Measurements from ENCODE around the gene LAMA3.

Gene LAMA3

DNA sequence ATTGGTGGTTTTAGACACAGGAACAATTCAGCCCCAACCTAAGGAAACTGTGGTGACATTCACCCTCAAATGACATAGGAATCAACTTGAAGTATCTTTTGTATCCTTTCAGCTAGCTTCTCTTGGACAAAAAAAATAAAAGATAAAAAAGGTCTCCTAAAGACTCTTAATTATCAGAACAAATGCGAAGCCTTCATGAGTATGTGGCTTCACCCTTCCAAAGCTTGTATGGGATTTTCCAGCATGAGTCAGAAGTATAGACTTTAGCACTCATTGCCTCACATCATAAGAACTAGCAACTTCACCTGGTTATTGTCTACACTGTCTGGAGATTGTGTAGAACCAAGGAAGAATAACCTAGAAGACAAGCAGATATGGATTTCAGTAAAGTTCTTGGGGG lies 135.4 kb downstream of the LAMA3 start:
- DNase-seq (ENCODE audit: low read depth) = no peak

DNA sequence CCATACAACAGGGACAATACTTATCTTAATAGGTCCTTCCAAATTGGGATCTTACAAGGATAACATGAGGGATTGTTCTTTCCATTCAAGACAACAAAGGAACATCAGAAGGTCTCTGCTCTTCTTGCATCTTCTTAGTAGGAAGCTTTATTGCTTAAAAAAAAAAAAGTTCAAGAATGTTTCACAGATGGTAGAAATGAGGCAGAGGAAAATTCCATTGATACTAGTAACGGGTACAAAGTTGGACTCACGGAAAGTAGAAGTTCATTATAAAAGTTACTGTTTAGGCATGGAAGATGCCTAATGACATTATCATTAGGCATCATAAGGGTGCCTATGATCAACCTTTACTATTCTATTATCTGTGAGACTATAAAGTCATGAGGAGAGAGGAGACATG lies 136.2 kb downstream of the LAMA3 start:
- no peak for DNase-seq (ENCODE audit: low read depth)

DNA sequence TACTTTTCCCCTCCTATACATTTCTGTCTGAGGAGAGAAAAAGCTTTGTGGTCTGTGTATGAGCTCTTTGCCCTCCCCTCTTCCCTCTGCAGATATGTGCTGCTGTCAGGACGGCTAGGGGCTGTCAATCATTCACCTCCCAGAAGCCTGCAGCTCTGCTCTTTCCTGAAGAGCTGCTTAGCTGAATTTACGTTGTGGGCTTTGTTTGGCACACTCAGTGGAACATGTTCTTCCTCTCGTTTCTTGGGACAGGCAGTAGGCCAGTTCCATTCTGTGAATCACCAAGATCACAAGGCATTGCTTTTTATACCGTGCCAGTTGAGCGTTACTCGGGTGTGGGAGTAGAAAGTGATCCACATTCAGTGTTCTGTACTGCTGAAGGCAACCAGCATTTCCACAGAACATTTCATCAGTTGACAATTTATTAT lies 136.7 kb downstream of the LAMA3 start:
- peak; percentile 93 for DNase-seq (ENCODE audit: low read depth)

DNA sequence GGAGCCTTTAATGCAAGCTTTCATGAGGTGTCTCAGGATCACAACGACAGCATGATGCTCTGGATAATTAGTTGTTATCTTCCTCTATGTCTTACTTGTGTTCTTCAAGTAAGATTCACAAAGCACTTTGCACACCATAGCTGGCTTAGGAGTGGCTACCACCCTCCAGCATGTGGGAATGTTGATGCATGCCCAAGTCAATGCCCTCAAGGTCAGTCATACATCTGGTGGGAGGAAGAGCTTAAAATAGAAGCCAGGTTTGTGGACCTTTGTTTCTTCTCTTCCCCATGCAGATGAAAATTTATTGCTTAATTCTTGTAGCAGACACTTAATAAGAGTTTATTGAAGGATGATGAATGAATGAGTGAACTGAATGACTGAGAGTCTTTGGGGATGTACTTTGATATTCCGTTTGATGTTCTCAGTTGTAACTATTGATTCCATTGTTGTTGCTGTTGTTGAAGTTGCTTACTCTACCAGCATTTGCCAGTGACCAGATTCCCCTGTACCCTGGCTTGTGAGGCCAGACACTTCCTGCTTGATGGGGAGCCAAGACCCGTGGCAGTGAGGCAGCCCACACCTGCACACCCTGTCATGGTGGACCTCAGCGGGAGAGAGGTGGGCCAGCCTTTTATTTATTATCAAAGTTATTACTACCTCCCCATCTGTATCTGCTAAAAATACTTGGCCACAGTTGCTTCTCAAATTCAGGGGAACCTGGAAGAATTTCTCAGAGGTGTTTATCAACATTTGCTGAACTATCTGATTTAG lies 137.8 kb downstream of the LAMA3 start:
- no peak for DNase-seq (ENCODE audit: low read depth)

DNA sequence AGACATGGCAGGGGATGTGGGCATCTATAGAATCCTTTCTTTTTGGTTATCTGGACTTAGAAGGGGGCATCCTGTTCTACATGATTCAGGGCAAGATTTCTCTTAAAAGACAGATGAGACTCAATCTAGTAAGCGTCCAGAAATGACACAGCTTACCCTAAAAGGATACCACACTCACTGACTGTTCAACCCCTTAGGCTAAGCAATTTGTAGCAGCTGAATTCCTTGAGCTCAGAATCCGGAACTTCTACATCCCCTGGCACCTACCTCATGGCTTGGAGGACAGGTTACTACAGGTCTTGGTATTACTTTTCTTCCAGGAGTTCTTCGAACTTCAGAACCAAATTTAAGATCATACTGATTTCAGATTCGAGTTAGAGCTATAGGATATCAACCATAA lies 138.4 kb downstream of the LAMA3 start:
- DNase-seq (ENCODE audit: low read depth) = no peak

DNA sequence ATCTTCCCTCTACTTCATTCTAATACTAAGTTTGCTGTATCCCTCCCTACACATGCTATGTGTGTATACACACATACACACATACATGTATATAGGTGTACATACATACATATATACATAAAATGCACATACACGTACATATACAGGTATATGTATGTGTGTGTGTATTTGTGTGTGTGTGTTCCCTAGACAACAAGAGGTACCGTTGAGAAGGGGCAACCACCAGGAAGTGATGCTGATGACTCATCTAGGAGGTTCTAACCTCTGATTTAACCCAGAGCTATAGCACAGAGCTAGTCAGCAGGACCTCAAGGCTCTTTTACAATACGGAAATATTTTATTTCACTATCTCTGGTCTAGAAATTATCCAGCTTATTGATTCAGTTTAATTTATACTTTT lies 139.2 kb downstream of the LAMA3 start:
- no peak for DNase-seq (ENCODE audit: low read depth)

DNA sequence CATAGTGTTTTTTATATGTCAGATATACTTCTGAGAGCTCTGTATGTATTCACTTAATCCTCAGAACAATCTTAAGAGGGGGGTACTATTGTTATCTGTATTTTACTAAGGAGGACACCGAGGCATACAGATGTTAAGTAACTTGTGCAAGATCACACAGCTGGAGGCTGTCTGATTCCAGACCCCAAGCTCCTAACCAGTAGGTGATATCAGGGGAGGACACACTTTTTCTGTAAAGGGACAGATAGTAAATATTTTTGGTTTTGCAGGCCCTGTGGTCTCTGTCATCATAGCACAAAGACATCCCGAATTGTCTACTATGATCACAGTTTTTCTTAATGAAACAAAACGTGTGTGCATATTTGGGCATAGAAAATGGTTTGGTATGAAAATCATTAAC lies 143.7 kb downstream of the LAMA3 start:
- no peak for DNase-seq (ENCODE audit: low read depth)

DNA sequence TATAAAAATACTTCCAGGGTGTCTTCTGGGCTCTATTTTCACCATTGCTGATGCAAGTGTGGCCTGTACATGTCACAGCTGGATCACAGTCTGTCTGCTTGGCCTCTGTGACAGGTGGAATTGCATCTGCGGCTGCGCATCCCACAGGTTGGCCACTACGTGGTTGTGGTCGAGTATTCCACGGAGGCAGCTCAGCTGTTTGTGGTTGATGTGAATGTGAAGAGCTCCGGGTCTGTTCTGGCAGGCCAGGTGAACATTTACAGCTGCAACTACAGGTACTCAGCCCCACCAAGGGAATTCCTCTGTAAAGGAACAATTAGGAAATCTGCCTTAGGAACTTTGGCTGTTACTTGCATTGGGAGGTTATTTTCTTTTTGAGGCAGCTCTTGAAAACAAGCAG lies 144.5 kb downstream of the LAMA3 start:
- no peak for DNase-seq (ENCODE audit: low read depth)

DNA sequence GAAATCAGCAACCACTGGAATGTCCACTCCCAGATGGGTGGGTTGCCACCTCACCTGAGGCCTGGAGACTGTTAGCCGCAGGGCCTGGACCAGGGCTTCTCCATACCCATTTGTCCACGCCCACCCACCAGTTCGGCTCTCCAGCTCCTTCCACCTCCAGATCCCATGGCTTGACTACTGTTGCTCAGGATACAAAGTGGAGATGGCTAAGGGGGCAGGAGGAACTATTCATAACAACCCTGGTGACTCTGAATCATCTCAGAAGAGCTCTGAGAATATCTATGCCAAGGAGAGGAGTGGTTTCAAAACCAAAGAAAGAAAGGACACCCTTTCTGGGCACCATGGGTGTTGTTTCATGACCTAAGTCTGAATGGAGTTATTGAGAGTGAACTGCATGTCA lies 145.8 kb downstream of the LAMA3 start:
- no peak for DNase-seq (ENCODE audit: low read depth)

DNA sequence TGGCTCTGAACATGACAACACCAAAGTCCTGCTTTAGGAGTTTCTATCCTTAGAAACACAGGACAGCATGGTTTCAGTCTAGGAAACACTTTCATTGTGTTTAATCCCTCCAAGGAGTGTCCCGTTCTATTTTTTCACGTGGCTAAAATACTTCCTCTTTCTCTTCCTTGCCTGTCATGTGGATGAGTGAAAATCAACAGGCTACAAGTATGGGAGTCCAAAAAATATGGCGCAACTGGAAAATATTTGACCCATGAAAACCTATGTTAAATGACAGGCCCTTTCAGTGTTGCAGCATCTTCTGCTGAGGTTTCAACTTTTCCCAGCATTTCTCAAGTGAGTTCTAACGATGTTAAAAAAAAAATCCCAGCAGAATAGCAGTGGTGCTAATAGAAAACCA lies 146.3 kb downstream of the LAMA3 start:
- DNase-seq (ENCODE audit: low read depth) = no peak

DNA sequence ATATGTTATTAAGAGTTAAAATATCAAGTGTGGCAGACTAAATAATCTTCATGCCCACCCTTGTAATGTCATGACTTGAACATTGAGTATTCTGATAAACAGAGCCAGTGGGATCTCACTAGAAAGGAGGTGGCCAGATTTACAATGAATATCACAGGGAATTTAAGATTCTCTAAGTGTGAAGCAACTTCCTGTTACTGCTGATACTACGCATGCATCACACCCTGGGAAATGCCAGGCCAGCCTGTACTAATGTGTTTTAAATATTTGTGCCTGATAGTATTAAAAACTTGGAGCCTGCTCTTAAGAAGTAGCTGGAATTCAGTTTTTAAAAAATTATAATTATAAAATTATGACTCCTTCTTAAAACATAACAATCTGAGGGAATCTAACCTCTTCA lies 148.3 kb downstream of the LAMA3 start:
- DNase-seq (ENCODE audit: low read depth) = no peak

DNA sequence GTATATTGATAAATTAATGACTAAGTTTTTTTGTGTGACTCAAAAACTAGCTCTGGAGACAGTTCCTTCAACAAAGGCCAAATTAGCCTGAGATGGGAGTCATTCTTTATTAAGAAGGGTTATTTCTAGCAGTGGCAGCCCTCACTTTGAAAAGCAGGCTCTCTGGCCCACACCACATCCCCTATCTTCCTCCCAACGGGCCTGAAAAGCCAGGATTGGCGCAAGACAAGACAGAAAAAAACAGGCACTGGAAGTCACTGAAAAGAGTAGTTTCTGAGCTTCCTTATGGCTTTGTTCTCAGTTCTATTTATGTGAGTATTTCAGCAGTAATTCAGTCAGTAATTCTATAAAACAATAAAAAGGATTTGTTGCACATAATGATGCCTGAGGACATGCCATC lies 149.0 kb downstream of the LAMA3 start:
- no peak for DNase-seq (ENCODE audit: low read depth)

DNA sequence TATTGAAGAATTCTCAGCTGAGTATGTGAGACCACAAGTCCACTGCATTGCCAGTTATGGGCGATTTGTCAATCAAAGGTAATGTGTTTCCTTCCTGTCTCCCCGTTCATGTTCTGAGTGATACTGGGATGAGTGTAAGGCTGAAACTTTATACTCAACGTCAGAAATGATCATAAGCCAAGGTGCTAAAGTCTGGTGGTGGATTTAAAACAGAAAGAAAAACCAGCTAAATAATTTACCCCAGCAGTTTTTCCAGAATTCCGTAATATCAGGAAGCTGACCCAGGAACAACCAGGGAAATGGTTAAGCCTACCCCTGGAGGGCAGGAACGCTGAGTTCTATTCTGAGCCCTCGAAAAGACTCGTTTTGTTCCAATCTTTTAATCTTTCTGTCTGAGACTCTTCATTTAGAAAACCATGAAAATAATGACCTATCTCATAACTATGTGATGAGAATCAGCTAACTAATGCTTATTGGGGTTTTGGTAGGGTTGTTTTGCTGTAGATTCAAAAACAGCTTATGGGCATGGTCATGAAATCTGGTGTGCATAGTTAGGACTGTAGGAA lies 149.6 kb downstream of the LAMA3 start:
- DNase-seq (ENCODE audit: low read depth) = peak; percentile 69

DNA sequence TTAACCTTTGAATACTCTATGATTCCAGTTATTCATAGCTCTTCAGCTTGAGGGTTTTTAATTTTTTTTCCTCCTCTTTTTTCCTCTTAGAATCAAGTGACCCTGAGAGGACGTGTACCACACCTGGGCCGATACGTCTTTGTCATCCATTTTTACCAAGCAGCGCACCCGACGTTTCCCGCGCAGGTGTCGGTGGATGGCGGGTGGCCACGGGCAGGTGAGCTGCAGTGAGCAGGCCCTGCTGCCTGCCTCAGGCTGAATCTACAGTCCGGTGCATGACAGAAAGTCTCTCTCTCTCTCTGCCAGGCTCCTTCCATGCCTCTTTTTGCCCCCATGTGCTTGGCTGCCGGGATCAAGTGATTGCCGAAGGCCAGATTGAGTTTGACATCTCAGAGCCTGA lies 153.1 kb downstream of the LAMA3 start:
- DNase-seq (ENCODE audit: low read depth) = no peak

DNA sequence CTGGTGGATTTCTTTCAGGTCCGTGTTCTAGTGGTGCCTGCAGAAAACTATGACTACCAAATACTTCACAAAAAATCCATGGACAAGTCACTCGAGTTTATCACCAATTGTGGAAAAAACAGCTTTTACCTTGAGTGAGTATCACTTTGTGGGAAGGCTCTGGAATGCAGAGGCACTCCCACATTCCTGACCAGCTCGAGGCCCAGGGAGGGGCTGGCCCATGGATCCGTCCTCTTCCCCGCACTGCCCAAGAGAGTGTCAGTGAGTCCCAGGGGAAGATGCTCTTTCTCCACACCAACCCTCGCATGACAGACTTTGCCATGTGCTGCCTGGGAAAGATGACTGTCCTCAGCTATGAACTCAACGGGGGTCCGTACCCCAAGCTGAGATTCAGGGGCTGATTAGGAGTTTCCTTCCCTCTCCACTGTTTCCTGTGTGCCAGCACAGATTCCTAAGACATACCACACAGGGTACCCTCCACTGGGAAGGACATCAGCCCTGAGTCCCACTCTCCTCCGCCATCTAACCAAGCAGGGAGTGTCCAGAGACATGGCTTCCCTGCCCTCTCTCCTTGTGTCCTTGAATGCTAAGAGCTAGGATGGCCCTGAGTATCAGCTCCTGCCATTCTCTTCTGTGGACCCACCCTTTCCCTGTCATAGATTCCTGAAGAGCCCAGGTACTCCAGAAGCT lies 155.9 kb downstream of the LAMA3 start:
- no peak for DNase-seq (ENCODE audit: low read depth)

DNA sequence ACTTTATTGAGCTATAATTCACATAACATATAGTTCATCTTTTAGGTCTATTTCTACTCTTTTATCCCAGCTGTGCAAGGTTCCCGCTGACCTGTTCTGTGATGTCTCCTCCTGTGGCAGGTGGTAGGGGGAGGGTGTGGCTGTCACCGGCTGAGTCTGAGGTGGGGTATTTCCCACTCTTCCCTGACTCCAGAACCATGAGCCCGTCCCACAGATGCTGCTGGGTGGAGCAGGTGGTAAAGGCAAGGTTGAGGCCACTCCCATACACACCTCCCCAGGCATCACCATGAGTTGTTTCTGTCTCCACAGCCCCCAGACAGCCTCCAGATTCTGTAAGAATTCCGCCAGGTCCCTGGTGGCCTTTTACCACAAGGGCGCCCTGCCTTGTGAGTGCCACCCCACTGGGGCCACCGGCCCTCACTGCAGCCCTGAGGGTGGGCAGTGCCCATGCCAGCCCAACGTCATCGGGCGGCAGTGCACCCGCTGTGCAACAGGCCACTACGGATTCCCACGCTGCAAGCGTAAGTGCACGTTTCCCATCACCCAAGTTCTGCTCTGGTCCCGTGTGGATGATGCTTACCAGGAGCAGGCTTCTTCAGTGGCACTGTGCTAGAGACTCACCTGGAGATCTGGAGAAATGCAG lies 156.9 kb downstream of the LAMA3 start:
- no peak for DNase-seq (ENCODE audit: low read depth)

DNA sequence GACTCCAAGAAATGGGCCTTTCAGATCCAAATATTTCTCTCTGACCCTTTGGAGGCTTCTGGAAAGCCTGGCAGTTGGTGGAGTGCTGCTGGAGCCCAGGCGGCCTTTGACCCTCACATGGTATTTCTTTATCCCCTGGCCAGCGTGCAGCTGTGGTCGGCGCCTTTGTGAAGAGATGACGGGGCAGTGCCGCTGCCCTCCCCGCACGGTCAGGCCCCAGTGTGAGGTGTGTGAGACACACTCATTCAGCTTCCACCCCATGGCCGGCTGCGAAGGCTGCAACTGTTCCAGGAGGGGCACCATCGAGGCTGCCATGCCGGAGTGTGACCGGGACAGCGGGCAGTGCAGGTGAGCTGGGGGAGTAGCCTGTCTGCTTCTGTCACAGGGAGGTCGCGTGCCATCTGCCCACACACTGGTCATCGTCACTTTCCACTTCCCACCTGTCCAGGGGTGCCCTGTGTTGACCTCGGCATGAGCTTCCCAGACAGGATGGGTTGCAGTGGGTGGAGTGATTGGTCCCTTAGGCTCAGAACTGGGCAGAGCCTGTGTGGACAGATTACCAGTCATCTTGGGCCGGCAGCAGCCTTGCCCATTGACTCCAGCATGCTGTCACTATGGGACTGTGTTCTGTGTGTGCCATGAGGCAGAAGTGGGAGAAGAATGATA lies 158.2 kb downstream of the LAMA3 start:
- no peak for DNase-seq (ENCODE audit: low read depth)

DNA sequence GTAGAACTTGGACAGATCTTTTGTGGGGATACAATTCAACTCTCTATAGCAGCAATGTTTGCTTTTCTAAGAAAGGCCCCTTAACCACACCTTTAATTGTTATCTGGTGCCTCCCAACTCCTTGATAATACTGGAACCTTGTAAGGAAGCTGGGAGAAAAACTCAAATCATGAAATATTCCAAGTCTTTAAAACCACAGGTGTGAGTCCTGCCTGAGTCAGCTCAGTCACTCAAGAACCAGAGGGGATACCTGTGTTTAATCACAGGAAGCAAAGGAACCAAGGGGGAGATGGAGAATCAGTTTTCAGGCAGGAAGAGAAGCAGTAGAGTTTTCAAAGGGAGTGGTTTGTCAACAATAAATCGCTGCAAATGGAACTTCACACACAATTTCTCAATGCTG lies 159.9 kb downstream of the LAMA3 start:
- no peak for DNase-seq (ENCODE audit: low read depth)

DNA sequence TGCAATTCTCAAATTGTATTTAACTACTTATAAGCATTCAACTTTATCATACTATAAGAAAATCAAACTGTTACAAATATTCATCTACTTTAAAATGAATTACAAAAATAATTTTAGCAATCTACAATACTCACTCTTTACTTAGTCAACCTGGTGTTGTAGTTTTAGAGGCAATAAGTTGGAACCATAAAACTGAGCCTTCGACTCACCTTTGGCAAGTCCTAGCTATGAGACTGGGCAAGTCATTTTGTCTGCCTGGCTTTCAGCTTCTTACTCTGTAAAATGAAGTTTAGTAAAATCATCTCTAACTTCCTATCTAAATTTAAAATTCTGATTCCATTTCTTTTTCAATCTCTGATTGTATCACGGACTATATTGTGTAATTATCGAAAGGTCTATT lies 161.0 kb downstream of the LAMA3 start:
- no peak for DNase-seq (ENCODE audit: low read depth)

DNA sequence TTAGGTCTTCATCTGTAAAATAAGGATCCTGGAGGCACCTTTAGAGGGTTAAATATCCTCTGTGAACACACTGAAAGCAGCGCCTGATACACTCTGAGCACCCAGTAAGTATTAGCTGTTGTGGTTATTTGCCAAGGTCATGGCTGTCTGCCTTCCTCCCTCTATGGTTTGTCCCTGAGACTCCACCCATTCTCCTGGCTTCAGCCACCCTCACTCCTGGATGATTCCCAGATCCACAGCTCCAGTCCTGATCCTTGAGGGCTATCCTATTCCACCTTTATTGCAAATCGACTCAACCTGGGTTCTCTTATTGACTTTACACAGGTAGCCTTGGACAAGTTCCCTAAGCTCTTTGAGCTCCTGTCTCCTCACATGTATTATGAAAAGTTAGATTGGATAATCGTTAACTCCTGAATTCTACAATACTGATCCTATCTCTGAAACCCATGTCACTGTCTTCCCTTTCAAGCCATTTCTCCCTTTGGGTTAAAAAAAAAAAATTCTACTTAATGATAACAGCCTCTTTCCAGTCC lies 162.3 kb downstream of the LAMA3 start:
- no peak for DNase-seq (ENCODE audit: low read depth)

DNA sequence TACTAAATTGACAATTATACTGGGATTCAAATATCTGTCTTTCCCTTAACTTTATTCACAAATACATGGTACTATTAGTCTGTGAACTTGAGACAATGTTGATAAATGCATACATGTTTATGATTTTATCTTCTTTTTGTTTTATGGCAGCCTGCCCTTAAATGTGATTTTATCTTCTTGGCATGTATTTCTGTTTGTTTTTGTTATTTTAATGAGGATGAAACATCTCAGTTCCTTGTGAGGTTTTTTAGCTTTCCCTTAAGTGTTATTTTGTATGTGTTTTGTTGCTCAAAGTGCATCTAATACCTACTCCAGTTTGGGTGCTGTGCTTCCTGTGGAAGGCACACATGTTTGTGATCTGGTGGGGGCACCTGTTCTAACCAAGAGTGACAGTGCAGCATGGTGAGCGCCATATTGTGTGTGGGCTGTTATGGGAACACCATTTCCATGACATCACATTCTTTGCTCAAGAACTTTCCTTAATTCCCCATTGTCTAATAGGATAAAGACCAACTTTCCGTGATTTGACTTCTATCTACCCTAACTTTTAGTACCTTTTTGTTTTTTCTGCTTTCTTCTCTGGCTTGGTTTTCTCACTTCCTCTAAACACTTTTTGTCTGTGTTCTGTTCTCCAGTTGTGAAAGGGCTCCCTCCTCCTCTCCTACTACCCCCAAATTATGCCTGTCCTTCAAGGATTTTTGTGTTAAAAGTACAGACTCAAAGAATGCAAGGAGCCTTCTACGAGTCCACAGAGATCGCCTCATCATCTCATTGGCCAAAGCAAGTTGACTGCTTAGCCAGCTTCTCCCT lies 163.2 kb downstream of the LAMA3 start:
- DNase-seq (ENCODE audit: low read depth) = no peak

Data from GM04503 (cell line).